ENCODE data around the gene BNC2. TPM values are rescaled to one million over a fixed set of nuclear protein-coding genes. Genes with fewer than 3 reads are reported as not detected.

Gene BNC2
- total RNA-seq, 1 donor from 2014 or later: 38.0 TPM

DNA sequence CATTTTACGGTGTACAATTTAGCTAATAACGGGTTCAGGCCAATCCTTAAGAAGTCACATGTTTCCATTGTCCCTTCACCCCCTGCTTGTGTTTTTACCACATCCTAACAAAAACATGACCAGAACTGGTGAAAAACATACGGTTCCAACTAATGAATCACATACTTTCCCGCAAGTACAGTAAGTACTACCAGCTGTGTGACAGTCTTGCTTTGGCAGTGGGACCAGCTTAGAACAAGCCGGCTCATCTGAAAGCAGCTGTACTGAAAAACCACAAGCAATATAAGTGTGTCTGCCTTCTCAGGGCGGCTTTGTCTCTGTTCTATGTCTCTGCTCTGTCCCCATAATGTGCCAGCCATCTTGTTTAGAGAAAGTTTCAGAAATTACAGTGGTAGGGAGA is 242.5 kb downstream of the BNC2 start:
- Histone ChIP-seq H3K4me3 (ENCODE audit: insufficient read depth, low read depth, low read length) (no peak overlapping the region), H3K27me3 (ENCODE audit: insufficient read depth, low read length) (no peaks in the 10 kb centered on the region), H3K4me1 (ENCODE audit: insufficient read depth, low read length) (peaks cover 40% of the 10 kb centered on the region), H3K4me2 (ENCODE audit: low read length) (peak overlapping the region; percentile 79), H3K79me2 (ENCODE audit: insufficient read depth, low read length) (peaks cover 18% of the 10 kb centered on the region), H2AFZ (ENCODE audit: low read depth, low read length) (no peak overlapping the region), H3K27ac (ENCODE audit: low read depth, low read length) (peak overlapping the region; percentile 70), H3K36me3 (ENCODE audit: insufficient read depth, low read length) (no peaks in the 10 kb centered on the region), H4K20me1 (ENCODE audit: insufficient read depth, low read length) (no peaks in the 10 kb centered on the region), H3K9ac (ENCODE audit: low read length) (peak overlapping the region; percentile 65), H3K9me3 (ENCODE audit: insufficient read depth, low read depth, low read length) (no peaks in the 10 kb centered on the region)
- TF ChIP-seq, protein P1, sequence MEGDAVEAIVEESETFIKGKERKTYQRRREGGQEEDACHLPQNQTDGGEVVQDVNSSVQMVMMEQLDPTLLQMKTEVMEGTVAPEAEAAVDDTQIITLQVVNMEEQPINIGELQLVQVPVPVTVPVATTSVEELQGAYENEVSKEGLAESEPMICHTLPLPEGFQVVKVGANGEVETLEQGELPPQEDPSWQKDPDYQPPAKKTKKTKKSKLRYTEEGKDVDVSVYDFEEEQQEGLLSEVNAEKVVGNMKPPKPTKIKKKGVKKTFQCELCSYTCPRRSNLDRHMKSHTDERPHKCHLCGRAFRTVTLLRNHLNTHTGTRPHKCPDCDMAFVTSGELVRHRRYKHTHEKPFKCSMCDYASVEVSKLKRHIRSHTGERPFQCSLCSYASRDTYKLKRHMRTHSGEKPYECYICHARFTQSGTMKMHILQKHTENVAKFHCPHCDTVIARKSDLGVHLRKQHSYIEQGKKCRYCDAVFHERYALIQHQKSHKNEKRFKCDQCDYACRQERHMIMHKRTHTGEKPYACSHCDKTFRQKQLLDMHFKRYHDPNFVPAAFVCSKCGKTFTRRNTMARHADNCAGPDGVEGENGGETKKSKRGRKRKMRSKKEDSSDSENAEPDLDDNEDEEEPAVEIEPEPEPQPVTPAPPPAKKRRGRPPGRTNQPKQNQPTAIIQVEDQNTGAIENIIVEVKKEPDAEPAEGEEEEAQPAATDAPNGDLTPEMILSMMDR (IDR thresholded peaks at IDR 0.05; ENCODE audit: insufficient read depth, low read depth, low read length): no peak
- TF ChIP-seq EZH2 (IDR thresholded peaks at IDR 0.05; ENCODE audit: insufficient read depth, low read length): no peak
- peak; percentile 99 for FAIRE-seq
- Mint-ChIP-seq H3K9me3 (ENCODE audit: unreplicated experiment) (no peaks in the 10 kb centered on the region), H3K27ac (ENCODE audit: unreplicated experiment) (peak overlapping the region; percentile 85), H3K36me3 (ENCODE audit: low read depth, unreplicated experiment) (peaks cover 2% of the 10 kb centered on the region), H3K4me1 (ENCODE audit: low read depth, unreplicated experiment) (peaks cover 59% of the 10 kb centered on the region), H3K4me3 (ENCODE audit: unreplicated experiment) (no peak overlapping the region), H3K27me3 (ENCODE audit: low read depth, unreplicated experiment) (no peaks in the 10 kb centered on the region)
- peak; percentile 99 for DNase-seq (ENCODE audit: low read depth)

DNA sequence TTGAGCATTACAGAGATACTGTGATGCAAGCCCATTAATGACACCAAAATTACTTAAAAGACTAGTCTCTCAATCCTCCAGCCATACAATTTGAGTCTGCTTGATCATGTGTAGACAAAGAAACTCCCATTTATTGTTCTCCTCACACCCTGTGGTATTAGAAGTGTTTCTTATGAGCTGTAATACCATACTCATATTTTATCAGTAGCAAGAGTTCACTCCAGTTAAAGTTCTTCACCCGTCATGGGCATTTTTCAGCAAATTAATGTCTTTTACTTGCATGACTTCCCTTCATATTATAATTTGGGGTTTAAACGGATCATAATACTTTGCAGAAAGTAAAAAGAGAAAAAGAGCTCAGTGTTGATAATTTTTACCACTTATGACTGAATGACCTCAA is 242.9 kb downstream of the BNC2 start:
- Histone ChIP-seq H3K36me3 (ENCODE audit: insufficient read depth, low read length) (no peaks in the 10 kb centered on the region), H3K4me2 (ENCODE audit: low read length) (peak overlapping the region; percentile 79), H4K20me1 (ENCODE audit: insufficient read depth, low read length) (no peaks in the 10 kb centered on the region), H3K27me3 (ENCODE audit: insufficient read depth, low read length) (no peaks in the 10 kb centered on the region), H2AFZ (ENCODE audit: low read depth, low read length) (no peak overlapping the region), H3K9ac (ENCODE audit: low read length) (peak overlapping the region; percentile 65), H3K4me3 (ENCODE audit: insufficient read depth, low read depth, low read length) (no peak overlapping the region), H3K9me3 (ENCODE audit: insufficient read depth, low read depth, low read length) (no peaks in the 10 kb centered on the region), H3K27ac (ENCODE audit: low read depth, low read length) (peak overlapping the region; percentile 70), H3K79me2 (ENCODE audit: insufficient read depth, low read length) (peaks cover 17% of the 10 kb centered on the region), H3K4me1 (ENCODE audit: insufficient read depth, low read length) (peaks cover 40% of the 10 kb centered on the region)
- TF ChIP-seq, protein P1 (IDR thresholded peaks at IDR 0.05; ENCODE audit: insufficient read depth, low read depth, low read length): no peak
- TF ChIP-seq EZH2 (IDR thresholded peaks at IDR 0.05; ENCODE audit: insufficient read depth, low read length): no peak
- Mint-ChIP-seq H3K4me1 (ENCODE audit: low read depth, unreplicated experiment) (peaks cover 62% of the 10 kb centered on the region), H3K9me3 (ENCODE audit: unreplicated experiment) (no peaks in the 10 kb centered on the region), H3K27ac (ENCODE audit: unreplicated experiment) (peak overlapping the region; percentile 50), H3K36me3 (ENCODE audit: low read depth, unreplicated experiment) (peaks cover 2% of the 10 kb centered on the region), H3K27me3 (ENCODE audit: low read depth, unreplicated experiment) (no peaks in the 10 kb centered on the region), H3K4me3 (ENCODE audit: unreplicated experiment) (no peak overlapping the region)
- FAIRE-seq: peak; percentile 49
- DNase-seq (ENCODE audit: low read depth): no peak

DNA sequence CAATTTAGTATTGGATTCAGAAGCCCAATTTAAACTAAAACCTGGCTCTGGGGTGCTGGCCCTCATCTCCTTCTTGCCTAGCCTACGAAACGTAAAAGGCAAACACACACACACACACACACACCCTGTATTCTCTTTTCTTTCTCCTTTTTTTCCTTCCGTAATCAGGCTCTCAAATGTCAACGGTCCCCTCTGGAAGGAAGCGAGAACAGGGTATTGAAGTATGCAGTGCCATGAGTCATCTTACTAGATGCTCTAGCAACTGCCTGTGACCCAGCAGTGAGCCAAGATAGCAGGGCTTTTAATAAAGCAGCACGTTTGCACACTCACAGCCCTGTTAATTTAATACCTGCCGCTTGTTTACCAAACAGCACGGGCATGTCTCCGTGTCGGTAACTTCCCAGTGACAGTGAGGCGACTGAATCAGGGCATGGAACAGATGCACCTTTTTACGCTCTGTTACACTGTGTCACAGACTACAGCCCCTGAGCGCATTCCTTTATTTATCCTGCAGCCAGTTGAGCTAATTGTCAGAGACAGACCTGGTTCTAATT is 243.8 kb downstream of the BNC2 start:
- Mint-ChIP-seq H3K36me3 (ENCODE audit: low read depth, unreplicated experiment) (no peaks in the 10 kb centered on the region), H3K27me3 (ENCODE audit: low read depth, unreplicated experiment) (no peaks in the 10 kb centered on the region), H3K9me3 (ENCODE audit: unreplicated experiment) (no peaks in the 10 kb centered on the region), H3K27ac (ENCODE audit: unreplicated experiment) (peak overlapping the region; percentile 96), H3K4me1 (ENCODE audit: low read depth, unreplicated experiment) (peaks cover 70% of the 10 kb centered on the region), H3K4me3 (ENCODE audit: unreplicated experiment) (peak overlapping the region; percentile 57)
- Histone ChIP-seq H3K4me2 (ENCODE audit: low read length) (peak overlapping the region; percentile 79), H3K9ac (ENCODE audit: low read length) (peak overlapping the region; percentile 52), H3K27me3 (ENCODE audit: insufficient read depth, low read length) (no peaks in the 10 kb centered on the region), H3K27ac (ENCODE audit: low read depth, low read length) (peak overlapping the region; percentile 71), H3K36me3 (ENCODE audit: insufficient read depth, low read length) (no peaks in the 10 kb centered on the region), H2AFZ (ENCODE audit: low read depth, low read length) (no peak overlapping the region), H3K9me3 (ENCODE audit: insufficient read depth, low read depth, low read length) (no peaks in the 10 kb centered on the region), H3K4me3 (ENCODE audit: insufficient read depth, low read depth, low read length) (peak overlapping the region; percentile 36), H3K79me2 (ENCODE audit: insufficient read depth, low read length) (peaks cover 14% of the 10 kb centered on the region), H3K4me1 (ENCODE audit: insufficient read depth, low read length) (peaks cover 40% of the 10 kb centered on the region), H4K20me1 (ENCODE audit: insufficient read depth, low read length) (no peaks in the 10 kb centered on the region)
- TF ChIP-seq, protein P1 (IDR thresholded peaks at IDR 0.05; ENCODE audit: insufficient read depth, low read depth, low read length): no peak
- no peak for TF ChIP-seq EZH2 (IDR thresholded peaks at IDR 0.05; ENCODE audit: insufficient read depth, low read length)
- peak; percentile 92 for DNase-seq (ENCODE audit: low read depth)
- peak; percentile 86 for FAIRE-seq

Measured in astrocyte (in vitro differentiated cells and primary cell).